ENCODE data around the gene TJAP1. TPM values are rescaled to one million over a fixed set of nuclear protein-coding genes. Genes with fewer than 3 reads are reported as not detected.
"Not testable (repeated sequence)": the region's sequence is repeated elsewhere in the genome, so short reads cannot be mapped to it uniquely, and the experiment has no call there.

The TJAP1 gene
- total RNA-seq, 1 donor from 2014 or later: 20.3 TPM

DNA sequence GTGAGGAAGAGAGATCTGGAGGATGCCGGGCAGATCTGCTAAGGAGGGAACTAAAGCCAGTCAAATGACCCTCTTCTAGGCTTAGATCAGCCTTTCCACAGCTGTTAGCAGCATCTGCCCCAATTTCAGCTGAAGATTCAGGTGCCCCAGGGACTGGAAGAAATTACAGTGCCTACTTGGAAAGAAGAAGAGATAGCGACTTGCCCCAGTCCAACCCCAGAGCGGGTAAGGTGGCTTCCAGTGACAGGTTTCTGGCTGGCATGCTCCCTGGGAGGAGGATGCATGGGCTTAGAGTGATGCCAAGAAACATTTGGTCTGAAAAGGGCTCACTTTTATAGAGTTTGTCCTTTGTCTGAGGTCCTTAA is 620 bp downstream of the TJAP1 start:
- no peak for DNase-seq (ENCODE audit: low spot score)

DNA sequence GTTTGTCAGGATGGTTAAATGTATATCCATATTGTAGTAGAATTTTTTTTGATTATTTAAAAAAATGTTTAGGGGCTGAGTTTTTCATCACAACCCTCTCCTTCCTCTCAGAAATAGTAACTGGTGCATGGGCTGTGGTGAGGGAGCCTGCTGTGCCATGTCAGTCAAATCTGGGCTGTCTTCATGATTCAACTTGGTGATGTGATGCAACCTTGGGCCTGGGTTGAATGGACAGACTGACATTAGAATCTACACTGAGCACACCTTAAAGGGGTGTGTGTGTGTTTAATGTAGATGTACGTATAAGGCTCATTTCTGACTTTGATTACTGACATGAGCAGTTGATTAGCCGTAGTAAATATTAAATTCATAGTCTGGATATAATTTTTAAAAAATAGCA is 3.7 kb downstream of the TJAP1 start:
- DNase-seq (ENCODE audit: low spot score): no peak

- no peak for DNase-seq (ENCODE audit: low spot score)
These were observed 4.3 kb downstream of the TJAP1 start for GRCh38 chr6:43481591-43482236.

GRCh38 chr6:43488667-43489276 is 11.4 kb downstream of the TJAP1 start:
- no peak for DNase-seq (ENCODE audit: low spot score)

GRCh38 chr6:43489277-43490072 is 12.1 kb downstream of the TJAP1 start:
- DNase-seq (ENCODE audit: low spot score): no peak

- DNase-seq (ENCODE audit: low spot score): no peak
These were observed 13.2 kb downstream of the TJAP1 start for GRCh38 chr6:43490523-43490939.

DNA sequence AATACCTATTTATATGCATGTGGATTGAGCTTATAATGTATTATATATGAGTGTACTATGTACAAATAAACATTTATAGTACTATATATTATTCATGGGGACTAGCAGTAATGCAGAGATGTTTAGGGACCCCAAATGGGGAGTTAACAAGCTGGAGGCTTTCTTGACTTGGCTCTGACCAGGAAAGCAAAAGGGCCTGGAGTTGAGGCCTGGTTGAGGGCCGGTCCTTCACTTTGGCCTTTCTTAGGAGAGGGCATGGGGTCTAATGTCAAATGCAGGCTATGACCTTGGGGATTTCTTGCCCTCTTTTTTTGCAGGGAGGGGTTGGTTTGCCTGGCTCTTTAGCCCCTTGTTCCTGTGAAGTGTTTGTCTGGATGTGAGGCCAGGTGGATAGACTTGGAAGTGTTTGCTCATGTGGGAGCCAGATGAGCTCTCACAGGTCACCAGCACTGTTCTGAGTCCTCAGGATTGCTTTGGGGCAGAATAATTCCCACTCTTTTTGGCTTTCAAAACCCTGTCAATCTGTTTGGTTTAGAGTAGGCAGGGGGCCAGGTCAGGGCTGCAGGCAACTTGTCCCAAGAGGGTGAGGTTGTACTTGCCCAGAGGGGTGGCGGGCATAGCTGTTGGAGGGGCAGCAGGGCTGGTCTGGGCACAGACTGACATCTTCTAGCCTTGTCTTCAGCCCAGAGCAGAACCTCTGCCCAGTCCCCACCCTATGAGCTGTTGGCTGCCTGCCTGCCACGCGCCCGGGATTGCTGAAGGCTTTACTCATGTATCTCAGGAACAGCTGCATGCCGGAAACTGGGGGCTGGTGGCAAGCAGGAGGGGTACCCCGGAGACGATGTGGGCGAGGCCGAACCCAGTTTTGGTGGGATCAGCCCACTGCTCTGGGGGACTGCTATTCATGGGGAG is 14.6 kb downstream of the TJAP1 start:
- no peak for DNase-seq (ENCODE audit: low spot score)

GRCh38 chr6:43492673-43493072 is 15.3 kb downstream of the TJAP1 start:
- DNase-seq (ENCODE audit: low spot score): no peak

GRCh38 chr6:43493230-43493629 is 15.9 kb downstream of the TJAP1 start:
- no peak for DNase-seq (ENCODE audit: low spot score)

GRCh38 chr6:43493833-43494232 is 16.5 kb downstream of the TJAP1 start:
- DNase-seq (ENCODE audit: low spot score): no peak

DNA sequence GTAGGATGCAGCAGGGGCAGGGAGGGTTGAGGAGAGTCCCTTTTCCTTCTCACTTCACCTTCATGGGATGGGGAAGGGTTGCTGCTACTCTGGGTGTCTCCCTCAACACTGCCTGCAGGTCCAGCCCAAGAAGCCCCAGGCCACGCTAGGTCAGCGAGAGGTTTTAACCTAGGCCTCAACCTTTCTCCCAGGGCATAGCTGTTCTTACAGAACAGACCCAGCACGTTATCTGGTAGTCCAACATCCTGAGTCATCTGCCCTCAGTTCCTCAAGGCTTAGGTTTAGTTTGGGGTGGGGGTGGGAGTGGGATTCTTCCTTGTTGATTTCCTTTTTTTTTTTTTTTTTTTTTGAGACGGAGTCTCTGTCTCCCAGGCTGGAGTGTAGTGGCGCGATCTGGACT is 17.0 kb downstream of the TJAP1 start:
- DNase-seq (ENCODE audit: low spot score): no peak

GRCh38 chr6:43494766-43495165 is 17.4 kb downstream of the TJAP1 start:
- DNase-seq (ENCODE audit: low spot score): no peak

DNA sequence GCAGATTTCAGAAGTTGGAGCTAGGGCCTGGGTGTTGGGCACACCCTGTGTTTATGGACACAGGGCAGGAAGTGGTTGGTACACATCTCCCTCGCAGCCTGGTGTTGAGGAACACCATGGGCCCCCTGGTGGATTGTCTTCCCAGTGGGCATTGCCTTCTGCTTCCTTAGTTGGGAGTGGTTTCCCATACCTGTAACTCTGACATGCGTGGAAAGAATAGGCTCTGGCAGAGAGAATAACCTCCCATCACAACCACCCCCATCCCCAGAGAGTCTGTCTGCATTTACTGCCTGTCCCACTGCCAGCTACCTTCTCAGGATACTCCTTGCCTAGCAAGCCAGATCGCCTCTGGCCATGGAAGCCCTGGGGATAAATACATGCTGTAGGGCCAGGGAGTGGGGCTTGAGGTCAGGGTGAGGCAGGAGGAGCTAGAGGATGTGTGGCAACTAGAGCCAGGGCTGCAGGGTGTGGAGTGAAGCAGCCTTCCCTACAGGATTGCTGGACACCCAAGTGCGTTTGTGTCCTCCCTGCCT is 18.1 kb downstream of the TJAP1 start:
- DNase-seq (ENCODE audit: low spot score): no peak

DNA sequence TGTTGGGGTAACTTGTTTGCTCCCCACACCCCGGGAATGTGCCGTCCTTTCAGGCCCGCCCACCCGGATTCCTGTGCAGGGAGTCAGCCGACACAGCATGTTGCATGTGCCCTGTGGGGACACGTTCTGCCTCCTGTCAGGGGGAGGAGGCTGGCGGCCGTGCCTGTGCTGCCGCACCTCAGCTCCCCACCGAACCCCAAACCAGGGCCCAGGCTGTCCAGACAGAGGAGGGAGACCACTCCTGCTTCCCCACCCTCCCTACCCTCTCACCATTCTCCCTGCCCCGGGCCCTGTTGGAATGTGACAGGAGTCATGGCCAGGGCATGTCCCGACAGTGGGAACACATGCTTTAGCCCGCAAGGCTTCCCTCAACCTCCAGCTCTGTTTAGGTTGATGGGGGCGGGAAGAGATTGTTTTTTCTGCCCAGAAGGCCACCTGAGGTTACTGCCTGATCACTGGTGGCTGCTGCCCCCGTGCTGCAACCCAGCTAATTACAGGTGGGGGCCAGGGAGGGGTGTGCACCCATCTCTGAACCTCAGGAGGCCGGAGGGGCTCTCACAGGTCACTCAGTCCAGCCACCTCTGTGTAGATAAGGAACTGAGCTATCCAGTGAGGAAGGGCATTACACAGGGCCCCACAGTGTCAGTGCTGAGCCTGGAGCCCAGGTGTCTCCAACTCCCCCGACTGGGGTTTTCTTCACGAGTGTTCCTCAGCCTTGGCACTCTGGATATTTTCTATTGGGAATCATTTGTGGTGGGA is 19.2 kb downstream of the TJAP1 start:
- no peak for DNase-seq (ENCODE audit: low spot score)

GRCh38 chr6:43497129-43497396 is 19.7 kb downstream of the TJAP1 start:
- DNase-seq (ENCODE audit: low spot score): no peak

DNA sequence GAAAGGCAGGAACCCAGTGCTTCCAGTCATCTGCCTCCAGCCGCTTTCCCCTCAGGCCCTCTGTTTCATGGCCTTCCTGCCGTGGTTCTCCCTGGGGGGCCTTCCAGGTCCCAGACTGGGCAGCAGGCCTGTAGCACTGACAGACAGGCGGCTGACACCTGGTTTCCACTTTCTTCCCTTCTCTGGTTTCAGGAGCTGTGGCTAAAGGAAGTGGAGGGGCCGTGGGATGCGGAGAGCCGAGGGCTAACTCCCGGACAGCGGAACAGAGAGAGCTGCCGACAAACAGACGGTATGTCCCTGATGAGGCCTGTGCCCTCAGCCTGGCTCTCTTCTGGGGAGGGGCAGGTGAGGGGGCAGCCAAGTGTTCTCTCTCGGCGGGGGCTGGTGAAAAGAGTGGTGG is 20.3 kb downstream of the TJAP1 start:
- no peak for DNase-seq (ENCODE audit: low spot score)

DNA sequence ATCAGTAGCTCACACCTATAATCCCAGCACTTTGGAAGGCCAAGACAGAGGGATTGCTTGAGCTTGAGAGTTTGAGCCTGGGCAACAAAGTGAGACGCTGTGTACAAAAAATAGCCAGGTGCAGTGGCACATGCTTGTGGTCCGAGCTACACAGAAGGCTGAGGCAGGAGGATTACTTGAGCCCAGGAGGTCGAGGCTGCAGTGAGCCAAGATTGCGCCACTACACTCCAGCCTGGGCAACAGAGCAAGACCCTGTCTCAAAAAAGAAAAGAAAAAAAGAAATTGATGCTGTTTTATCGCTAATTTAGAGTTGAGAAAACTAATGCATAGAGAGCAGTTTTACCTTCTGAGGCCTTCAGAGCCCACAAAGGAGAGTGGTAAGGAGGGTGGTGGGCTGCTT is 20.9 kb downstream of the TJAP1 start:
- DNase-seq (ENCODE audit: low spot score): not testable (repeated sequence)

DNA sequence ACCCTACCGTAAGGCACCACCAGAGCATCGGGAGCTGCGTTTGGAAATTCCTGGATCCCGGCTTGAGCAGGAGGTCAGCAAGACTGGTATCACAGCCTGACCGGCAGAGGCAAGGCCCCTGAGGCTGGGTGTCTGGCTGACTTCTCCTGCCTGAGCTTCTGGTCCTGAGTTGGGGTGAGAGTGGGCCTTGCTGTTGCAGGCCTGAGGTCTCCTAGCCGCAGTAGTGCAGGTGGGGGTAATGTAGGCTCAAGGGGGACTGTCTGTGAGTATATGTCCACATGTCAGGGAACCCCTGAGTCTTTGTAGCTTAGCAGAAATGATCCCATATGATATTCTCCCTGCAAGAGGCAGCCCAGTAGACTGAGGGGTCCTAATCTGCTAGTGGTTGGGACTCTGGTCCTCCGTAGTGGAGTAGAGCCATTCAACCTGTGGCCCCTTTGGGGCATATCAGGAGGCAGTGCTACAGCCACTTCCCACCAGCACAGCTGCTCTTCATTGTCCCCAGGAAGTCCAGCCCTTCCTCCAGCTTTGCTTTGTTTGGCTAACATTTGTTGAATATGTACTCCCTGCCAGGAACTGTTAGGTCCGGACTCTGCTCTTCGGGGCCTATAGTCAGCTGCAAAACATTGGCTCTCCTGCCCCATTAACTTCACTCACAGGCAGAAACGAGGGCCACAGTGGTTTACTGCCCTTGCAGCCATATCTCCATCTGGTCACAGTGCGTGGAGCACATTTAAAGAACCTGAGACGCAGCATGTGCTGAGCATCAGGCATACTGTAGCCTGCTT is 21.9 kb downstream of the TJAP1 start:
- DNase-seq (ENCODE audit: low spot score): no peak

- DNase-seq (ENCODE audit: low spot score): no peak
These were observed 23.6 kb downstream of the TJAP1 start for GRCh38 chr6:43500921-43501320.

- no peak for DNase-seq (ENCODE audit: low spot score)
These were observed 25.3 kb downstream of the TJAP1 start for GRCh38 chr6:43502666-43503065.

All from mesenteric fat pad (tissue), 1 donor.